GM19240 (cell line): ENCODE data around the gene GCGR.

Experiments used
- DNase-seq: peaks from one replicate; pipeline ENCODE4 v3.0.0; 2011; ENCODE audit warnings: low spot score; ENCODE audit not compliant: insufficient read length

The GCGR gene

DNA sequence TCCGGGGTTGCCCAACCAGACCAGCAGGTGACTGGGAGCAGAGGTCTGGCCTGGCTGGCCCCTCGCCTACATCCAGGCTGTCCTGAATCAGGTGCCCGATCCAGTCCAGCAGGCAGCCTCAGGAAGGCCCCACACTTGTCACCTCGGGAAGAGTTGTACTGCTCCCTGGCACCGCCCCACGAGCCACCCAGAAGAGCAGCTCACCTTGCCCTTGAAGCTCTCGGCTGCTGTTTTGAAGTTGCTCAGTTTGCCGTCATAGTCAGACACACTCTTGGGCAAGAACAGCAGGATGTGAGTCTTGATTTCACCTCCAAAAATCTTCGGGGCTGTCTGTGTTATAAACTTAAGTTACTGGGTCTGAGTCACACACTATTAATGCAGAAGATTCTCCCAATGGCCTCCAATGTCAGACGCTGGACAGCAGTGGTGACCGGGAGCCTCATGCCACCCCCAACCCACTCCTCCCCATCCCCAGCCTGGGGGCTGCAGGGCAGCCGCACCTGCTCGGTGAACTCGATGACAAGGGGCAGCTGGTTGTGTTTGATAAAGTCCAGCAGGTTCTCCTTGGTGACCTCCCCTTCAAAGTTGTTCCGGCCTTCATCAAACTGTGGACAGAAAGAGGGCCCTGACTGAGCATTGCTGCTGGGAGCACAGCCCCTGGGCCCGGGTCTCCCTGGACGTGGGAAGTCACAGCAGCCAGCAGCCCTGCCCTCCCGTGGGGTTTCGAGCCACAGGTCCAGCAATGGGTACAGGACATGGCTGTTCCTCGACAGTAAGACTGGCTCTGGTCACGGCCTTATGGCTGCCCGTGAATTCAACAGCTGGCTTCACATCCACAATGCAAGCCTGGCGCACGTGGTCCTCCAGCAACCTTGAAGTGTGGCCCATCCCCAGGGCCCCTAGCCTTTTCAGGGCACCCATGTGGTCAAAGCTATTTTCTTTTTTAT is 43.1 kb downstream of the GCGR start:
- DNase-seq, result no peak

DNA sequence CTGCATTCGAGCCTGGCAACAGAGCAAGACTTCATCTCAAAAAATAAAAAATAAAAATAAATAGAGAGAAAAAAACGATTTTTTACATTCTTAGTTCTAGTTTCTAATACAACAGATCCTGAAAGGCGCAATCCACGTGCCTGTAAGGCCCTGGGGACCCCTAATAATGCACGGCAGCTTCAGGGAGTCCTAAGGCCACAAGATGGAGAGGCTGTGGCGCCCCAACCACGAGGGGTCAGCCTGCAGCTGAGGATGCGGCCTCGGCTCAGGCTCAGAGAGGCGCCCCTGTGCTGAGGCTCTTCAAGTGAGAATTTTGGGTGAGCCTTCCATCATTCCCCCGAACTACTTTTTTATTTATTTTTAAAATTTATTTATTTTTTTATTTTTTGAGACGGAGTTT is 45.5 kb downstream of the GCGR start:
- DNase-seq, result no peak

DNA sequence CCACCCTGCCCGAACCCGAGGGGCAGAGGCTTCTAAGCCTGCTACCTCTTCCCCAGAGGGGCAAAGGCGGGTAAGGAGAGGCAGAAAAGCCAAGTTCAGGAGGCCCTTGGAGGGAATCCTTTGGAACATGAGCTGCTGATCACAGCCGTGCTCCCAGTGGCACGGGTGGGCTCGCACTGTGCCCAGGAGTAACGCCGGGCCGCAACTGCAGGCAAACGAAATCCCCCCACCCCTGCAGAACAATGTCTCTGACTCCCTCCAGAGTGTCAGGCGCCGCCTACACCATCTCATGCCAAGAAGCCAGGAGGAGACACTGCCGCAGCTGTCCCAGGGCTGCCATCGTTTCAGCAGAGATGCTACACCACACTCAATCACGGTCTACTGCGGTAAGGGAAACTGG is 47.5 kb downstream of the GCGR start:
- DNase-seq, result no peak

DNA sequence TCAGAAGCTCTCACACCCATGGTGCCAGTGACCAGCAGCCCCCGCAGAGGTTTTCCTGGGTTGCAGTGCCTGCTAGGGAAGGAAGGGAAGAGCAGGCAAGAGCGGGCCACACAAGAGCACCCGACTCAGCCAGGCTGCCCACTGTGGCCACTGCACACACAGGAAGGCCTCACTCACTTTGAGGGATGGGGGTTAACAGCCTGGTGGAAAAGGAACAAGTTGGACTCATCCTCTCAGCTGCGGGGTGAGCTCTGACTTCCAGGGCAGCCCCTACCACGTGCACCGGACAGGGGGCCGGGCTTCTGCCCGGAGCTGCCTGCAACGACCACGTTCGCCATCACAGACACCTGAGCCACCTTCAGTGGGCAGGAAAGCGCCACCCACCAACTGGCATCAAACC is 48.3 kb downstream of the GCGR start:
- DNase-seq, result no peak

DNA sequence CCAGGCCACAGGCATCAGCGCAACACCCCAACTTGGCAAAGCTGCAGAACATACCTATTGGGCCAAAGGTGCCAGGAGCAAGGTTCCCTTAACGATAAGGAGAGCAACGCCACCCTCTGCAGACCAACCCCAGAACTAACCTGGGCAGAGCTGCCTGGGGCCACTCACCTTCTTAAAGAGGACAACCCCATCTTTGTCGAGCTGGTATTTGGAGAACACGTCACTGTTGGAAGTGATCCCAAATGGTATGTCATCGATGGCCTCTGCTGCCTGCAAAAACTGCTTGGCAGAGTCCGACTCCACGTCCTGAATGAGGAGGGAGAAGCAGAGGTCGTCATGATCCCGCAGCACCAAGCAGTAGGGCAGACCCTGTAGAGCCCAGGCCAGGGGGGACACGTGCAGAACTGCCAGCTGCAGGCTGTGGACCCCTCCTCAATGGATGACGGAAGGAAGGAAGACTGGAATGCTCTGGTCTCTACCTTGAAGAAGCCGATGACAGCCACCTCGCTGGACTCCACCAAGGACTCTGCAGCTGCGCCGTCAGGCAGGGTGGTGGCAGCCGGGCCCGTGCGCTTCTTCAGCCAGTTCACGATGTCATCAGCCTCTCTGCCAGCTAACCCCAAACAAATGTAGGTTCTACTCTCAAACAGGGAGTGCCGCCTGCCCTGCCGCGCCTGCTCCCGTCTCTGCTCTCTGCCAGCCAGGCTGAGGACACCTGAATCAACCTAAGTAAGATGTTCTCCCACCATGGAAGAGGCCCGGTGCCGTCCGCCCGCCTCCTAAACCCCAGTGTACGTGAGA is 51.2 kb downstream of the GCGR start:
- no peak for DNase-seq

DNA sequence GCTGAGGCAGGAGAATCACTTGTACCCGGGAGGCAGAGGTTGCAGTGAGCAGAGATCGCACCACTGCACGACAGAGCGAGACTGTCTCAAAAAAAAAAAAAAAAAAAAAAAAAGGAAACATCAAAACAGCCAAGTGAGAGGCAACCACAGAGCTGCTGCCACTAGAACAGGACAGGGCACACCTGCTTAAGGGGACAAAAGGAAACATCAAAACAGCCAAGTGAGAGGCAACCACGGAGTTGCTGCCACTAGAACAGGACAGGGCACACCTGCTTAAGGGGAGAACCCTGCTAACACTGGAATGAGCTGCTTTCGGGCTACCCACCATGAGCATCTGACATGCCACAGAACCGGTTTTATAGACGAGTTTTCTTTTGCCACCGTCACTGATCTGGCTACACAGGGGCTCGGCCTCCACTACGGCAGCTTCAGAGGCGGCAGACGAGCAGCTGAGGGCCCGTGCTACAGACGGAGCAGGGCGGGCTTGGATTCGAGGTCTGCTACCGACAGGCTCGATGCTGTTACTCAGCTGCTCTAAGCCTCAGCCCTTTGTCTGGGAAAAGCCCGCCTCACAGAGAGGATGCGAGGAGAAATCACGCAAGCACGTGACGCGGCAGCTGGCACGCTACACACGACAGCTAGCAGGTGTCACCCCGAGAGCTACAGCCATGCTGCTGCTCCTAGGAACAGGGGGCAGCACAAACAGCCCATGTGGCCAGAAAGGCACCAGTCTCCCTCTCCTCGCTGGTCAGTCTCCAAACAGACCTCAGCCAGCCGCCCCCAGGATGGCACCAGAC is 54.4 kb downstream of the GCGR start:
- DNase-seq, result no peak

DNA sequence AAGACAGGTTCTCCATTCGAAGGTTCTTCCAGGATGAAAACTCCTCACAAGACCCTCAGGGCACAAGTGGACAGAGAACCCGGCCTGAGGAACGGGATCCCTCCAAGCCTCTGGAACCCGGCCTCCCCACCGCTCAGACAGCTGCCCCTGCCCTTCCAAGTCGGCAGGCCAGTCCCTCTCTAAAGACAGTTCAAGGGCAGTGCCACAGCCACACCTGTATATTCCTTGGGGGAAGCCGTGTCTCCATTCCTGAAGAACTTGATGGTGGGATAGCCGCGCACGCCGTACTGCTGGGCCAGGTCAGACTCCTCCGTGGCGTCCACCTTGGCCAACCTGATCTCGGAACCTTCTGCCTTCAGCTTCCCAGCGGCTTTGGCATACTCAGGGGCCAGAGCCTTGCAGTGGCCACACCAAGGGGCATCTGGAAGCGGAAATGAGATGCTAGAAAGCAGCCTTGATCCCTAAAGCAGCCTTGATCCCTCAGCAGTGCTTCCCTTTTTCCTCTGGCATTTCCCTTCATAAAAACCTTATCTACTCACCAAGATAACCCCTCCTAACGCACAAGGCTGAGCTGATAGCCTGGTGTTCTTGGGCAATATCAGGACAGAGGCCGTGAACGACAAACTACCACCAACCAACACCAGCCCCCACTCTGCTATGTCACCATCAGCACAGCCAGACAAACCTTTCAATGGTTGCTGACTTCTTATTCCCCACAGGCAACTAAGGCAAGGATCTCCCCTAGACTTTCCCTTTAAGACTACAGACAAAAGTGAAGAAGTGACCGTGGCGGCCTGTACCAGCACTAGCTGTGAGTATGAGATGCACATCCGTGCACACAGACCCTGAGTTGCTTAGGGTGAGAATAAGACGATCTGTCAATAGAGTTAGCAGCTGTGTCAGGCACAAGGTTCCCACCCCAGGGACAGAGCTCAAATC is 55.3 kb downstream of the GCGR start:
- DNase-seq, result no peak

DNA sequence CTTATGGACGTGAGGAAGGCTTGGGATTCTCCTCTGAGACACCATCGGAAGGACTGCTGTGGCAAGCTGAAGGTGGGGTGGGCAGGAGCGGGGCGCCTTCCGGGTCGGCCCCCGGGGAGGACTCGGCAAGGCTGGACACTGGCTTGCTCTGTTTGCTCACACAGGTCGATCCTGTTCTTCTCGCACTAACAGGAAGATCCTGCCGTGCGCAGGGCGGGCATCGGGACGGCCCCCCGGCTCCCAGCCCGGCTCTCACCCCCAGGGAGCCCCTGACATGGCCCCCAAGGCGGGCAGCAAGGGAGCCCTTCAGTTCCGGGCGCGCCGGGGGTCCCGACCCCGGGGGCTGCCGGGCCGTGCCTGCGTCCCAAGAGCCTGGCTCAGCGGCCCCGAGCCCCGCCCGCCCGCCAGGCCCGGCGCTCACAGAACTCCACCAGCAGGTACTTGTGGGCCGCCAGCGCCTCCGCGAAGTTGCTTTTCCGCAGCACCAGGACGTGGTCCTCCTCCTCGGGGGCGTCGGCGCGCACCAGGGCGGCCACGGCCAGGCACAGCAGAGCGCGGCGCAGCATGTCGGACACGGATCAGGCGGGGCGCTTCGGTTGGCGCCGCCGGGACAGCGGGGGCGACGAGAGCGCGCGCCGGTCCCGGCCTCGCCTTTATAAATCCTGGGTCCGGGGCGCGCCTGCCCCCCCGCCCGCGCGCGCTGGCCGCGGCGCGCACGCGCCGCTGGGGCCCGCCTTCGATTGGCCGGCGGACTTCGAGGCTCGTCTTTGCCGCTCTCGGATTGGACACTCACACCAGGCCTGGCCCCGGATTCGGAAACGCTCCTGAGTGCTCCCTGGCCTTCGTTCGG is 56.2 kb downstream of the GCGR start, which contains the start of gene P4HB:
P4HB (minus strand) TSS at position 630 of the 850 bp plus-strand sequence; CDS start at position 566, 64 bp downstream.
- DNase-seq, result no peak

DNA sequence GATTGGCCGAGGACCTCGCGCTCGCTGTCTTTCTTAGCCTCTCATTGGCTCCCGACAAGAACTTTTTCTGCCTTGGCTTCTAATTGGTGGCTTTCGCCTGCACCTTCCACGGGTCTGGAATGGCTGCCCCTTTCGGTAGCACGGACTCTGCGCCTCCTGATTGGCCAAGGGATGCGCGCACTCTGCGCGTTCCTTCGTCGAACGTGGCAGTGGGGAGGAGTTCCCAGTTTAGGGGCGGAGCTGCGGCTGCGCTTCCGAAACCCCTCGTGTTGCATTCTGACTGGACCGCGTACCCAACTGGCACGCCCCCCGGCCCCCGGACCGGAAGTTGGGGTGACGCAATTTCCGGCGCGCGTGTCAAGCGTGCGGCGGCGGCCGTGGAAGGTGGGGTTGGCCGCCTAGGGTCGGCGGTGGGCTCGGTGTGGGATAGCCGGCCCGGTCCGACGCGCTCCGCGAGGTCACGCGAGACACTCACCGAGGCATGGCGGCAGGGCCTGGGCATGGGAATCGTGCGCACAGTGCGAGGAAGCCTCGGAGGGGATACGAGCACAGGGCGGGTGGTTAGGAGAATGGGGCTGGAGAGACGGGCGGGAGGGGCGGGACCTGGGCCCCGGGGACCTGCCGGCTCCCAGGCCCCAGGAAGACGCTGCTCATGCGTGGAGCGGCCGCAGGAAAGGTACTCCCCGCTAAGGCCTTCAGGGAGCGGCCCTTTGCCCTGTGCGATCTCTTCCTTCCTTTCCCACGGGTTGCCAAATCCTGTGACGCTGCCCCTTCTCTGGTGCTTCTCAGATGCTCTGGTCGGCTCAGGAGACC is 57.0 kb downstream of the GCGR start:
- DNase-seq, result peak; percentile 96

DNA sequence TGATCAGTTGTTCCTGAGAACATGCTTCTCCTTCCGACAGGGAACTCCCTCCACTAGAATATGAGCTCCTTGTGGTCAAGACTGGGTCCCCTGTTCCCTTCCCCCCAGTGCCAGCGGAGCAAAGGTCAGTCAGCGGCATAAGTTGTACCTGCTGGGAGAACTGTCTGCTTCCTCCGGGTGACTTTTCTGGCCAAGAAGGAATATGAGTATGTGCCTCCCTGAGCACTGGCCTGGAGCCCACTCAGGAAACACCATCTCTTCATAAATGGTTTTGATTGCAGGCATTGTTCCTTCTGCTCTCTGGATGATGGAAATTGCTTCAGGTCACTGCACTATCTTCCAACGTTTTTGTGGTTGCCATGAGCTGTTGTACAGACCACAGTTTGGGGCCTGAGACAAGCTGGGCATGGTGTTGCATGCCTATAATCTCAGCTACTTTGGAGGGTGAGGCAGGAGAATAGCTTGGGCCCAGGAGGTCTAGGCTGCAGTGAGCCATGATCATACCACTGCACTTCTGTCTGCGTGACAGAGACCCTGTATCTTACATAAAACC is 59.2 kb downstream of the GCGR start:
- DNase-seq, result no peak
